Neuronal stem cell (in vitro differentiated cells): ENCODE data around the gene SERGEF.

Experiments
- DNase-seq: peaks from one replicate; pipeline ENCODE4 v3.0.0-alpha.2; 2013; ENCODE audit warnings: low spot score
- H2AFZ ChIP-seq: one replicate; pipeline ENCODE4 v1.6.1; 2013; ENCODE audit warnings: mild to moderate bottlenecking, low read length, inconsistent platforms
- H2AK5ac ChIP-seq: 2 replicates; pipeline ENCODE4 v1.6.1; 2013; ENCODE audit warnings: low read depth, mild to moderate bottlenecking, inconsistent platforms, low read length, moderate library complexity, mixed read lengths
- H2BK120ac ChIP-seq: 2 replicates; pipeline ENCODE4 v1.6.1; 2013; ENCODE audit warnings: low read depth, mild to moderate bottlenecking, inconsistent platforms, low read length, moderate library complexity, mixed read lengths
- H2BK12ac ChIP-seq: one replicate; pipeline ENCODE4 v1.6.1; 2013; ENCODE audit warnings: low read length, inconsistent platforms
- H2BK15ac ChIP-seq: 2 replicates; pipeline ENCODE4 v1.6.1; 2013; ENCODE audit warnings: mild to moderate bottlenecking, low read length, inconsistent platforms, mixed read lengths
- H2BK5ac ChIP-seq: one replicate; pipeline ENCODE4 v1.6.1; 2013; ENCODE audit warnings: inconsistent platforms, mild to moderate bottlenecking, low read length, moderate library complexity
- H3K14ac ChIP-seq: one replicate; pipeline ENCODE4 v1.6.1; 2013; ENCODE audit warnings: low read length, inconsistent platforms
- H3K18ac ChIP-seq: 2 replicates; pipeline ENCODE4 v1.6.1; 2013; ENCODE audit warnings: low read length, inconsistent platforms
- H3K23ac ChIP-seq: 2 replicates; pipeline ENCODE4 v1.6.1; 2013; ENCODE audit warnings: low read depth, mild to moderate bottlenecking, mixed read lengths, low read length, inconsistent platforms; ENCODE audit not compliant: poor library complexity
- H3K27ac ChIP-seq: replicated peaks from 3 replicates; pipeline ENCODE4 v1.5.1; 2013; ENCODE audit warnings: low read length, inconsistent platforms
- H3K27me3 ChIP-seq, 3 experiments: 2 replicates each; pipeline ENCODE4 v1.6.1; 2013; ENCODE audit warnings: low read length in 3 of 3, mild to moderate bottlenecking in 2 of 3, inconsistent platforms in 1 of 3, low read depth in 1 of 3, mixed read lengths in 1 of 3, moderate library complexity in 1 of 3; ENCODE audit not compliant: control insufficient read depth in 3 of 3, insufficient read depth in 3 of 3
- H3K36me3 ChIP-seq, 2 donors: replicated peaks in 1 of 2; 2 replicates each; pipeline ENCODE4 v1.6.1; 2013; ENCODE audit warnings: low read length in 2 of 2; ENCODE audit not compliant: control insufficient read depth in 2 of 2, insufficient read depth in 2 of 2
- H3K4ac ChIP-seq: 2 replicates; pipeline ENCODE4 v1.6.1; 2013; ENCODE audit warnings: inconsistent platforms, mild to moderate bottlenecking, low read length, moderate library complexity
- H3K4me1 ChIP-seq, 2 donors: 1 replicate in 1 of 2; 2 replicates in 1 of 2; pipeline ENCODE4 v1.6.1; 2013; ENCODE audit warnings: low read length in 2 of 2, low read depth in 1 of 2; ENCODE audit not compliant: control insufficient read depth in 2 of 2, insufficient read depth in 1 of 2
- H3K4me2 ChIP-seq: one replicate; pipeline ENCODE4 v1.6.1; 2013; ENCODE audit warnings: mild to moderate bottlenecking, low read length, inconsistent platforms; ENCODE audit not compliant: insufficient read depth, poor library complexity, severe bottlenecking
- H3K4me3 ChIP-seq, 2 donors: 2 replicates each; pipeline ENCODE4 v1.5.1; 2013; ENCODE audit warnings: low read length in 2 of 2, mild to moderate bottlenecking in 2 of 2, inconsistent platforms in 1 of 2, moderate library complexity in 1 of 2
- H3K79me1 ChIP-seq: one replicate; pipeline ENCODE4 v1.6.1; 2013; ENCODE audit warnings: low read depth, mild to moderate bottlenecking, inconsistent platforms, low read length, moderate library complexity
- H3K9ac ChIP-seq: one replicate; pipeline ENCODE4 v1.6.1; 2013; ENCODE audit warnings: mild to moderate bottlenecking, low read depth, low read length, inconsistent platforms; ENCODE audit not compliant: poor library complexity
- H3K9me3 ChIP-seq, 2 donors: replicated peaks in 1 of 2; 2 replicates each; pipeline versions ENCODE3 to v1.6.1; 2013; ENCODE audit warnings: low read length in 2 of 2, mild to moderate bottlenecking in 2 of 2, inconsistent platforms in 1 of 2, low read depth in 1 of 2, mixed read lengths in 1 of 2, moderate library complexity in 1 of 2; ENCODE audit not compliant: control insufficient read depth in 2 of 2, insufficient read depth in 1 of 2
- H4K8ac ChIP-seq: one replicate; pipeline ENCODE4 v1.6.1; 2013; ENCODE audit warnings: low read depth, mild to moderate bottlenecking, inconsistent platforms, low read length, moderate library complexity
- H4K91ac ChIP-seq: one replicate; pipeline ENCODE4 v1.6.1; 2013; ENCODE audit warnings: low read length, low read depth, mild to moderate bottlenecking, inconsistent platforms; ENCODE audit not compliant: poor library complexity
- WGBS, 2 donors: extraction: QIAGEN DNeasy Blood & Tissue Kit; methylation state at CpG; one replicate each; pipeline ENCODE4 v1.1.7; 2013; ENCODE audit warnings: missing lambda C conversion rate in 2 of 2, mixed read lengths in 1 of 2; ENCODE audit not compliant: insufficient read length in 2 of 2, insufficient replicate concordance in 1 of 2; ENCODE audit errors: extremely low coverage in 2 of 2; 5-methylcytosine and 5-hydroxymethylcytosine counted together

SERGEF gene

GRCh38 chr11:17865765-17866428, 146.9 kb downstream of the SERGEF start:
- no peak overlapping the region for H2BK5ac ChIP-seq
- H3K27ac ChIP-seq, result no peak overlapping the region
- H3K79me1 ChIP-seq, result no peaks in the 10 kb centered on the region
- H3K4me2 ChIP-seq, result no peak overlapping the region
- no peak overlapping the region for H2BK120ac ChIP-seq
- H3K18ac ChIP-seq, result no peak overlapping the region
- H3K14ac ChIP-seq, result no peak overlapping the region
- no peak overlapping the region for H3K4ac ChIP-seq
- no peak overlapping the region for H2BK15ac ChIP-seq
- DNase-seq, result no peak
- WGBS, 2 donors, result 100% methylated on average over 1 of the region's 3 CpGs; no CpG with 5 or more reads in 1 of the 2 donors
- no peak overlapping the region for H2BK12ac ChIP-seq
- peaks cover 0 to 3% of the 10 kb centered on the region in 2 donors for H3K9me3 ChIP-seq
- no peak overlapping the region for H3K9ac ChIP-seq
- no peak overlapping the region for H4K91ac ChIP-seq
- H3K4me1 ChIP-seq, result peaks cover 0 to 2% of the 10 kb centered on the region in 2 donors
- no peaks in the 10 kb centered on the region for H3K36me3 ChIP-seq
- no peak overlapping the region for H4K8ac ChIP-seq
- no peak overlapping the region for H3K4me3 ChIP-seq
- no peak overlapping the region for H3K23ac ChIP-seq
- H2AFZ ChIP-seq, result no peak overlapping the region
- H2AK5ac ChIP-seq, result no peak overlapping the region
- H3K27me3 ChIP-seq, result no peaks in the 10 kb centered on the region

GRCh38 chr11:17864478-17864941, 148.3 kb downstream of the SERGEF start:
- Histone ChIP-seq H3K4me1 (peaks cover 0 to 2% of the 10 kb centered on the region in 2 donors), H3K79me1 (no peaks in the 10 kb centered on the region), H2AK5ac (no peak overlapping the region), H3K4ac (no peak overlapping the region), H3K18ac (no peak overlapping the region), H3K14ac (no peak overlapping the region), H2BK120ac (no peak overlapping the region), H3K23ac (no peak overlapping the region), H3K4me3 (no peak overlapping the region), H3K9ac (no peak overlapping the region), H2BK5ac (no peak overlapping the region), H4K8ac (no peak overlapping the region), H3K27ac (no peak overlapping the region), H4K91ac (no peak overlapping the region), H3K27me3 (no peaks in the 10 kb centered on the region), H3K4me2 (no peak overlapping the region), H2AFZ (no peak overlapping the region), H3K36me3 (no peaks in the 10 kb centered on the region), H2BK15ac (no peak overlapping the region), H3K9me3 (peaks cover 0 to 3% of the 10 kb centered on the region in 2 donors), H2BK12ac (no peak overlapping the region)
- DNase-seq, result no peak
- WGBS, 2 donors, result no CpG with 5 or more reads among the region's 3 CpGs

GRCh38 chr11:17861036-17861755, 151.7 kb downstream of the SERGEF start:
- Histone ChIP-seq H3K79me1 (no peaks in the 10 kb centered on the region), H3K4me3 (no peak overlapping the region), H3K4me1 (peaks cover 0 to 2% of the 10 kb centered on the region in 2 donors), H4K8ac (no peak overlapping the region), H3K27ac (no peak overlapping the region), H2BK12ac (no peak overlapping the region), H3K9ac (no peak overlapping the region), H2BK5ac (no peak overlapping the region), H4K91ac (no peak overlapping the region), H3K18ac (no peak overlapping the region), H3K4ac (no peak overlapping the region), H3K27me3 (no peaks in the 10 kb centered on the region), H2BK15ac (no peak overlapping the region), H3K36me3 (no peaks in the 10 kb centered on the region), H2AK5ac (no peak overlapping the region), H3K14ac (no peak overlapping the region), H2BK120ac (no peak overlapping the region), H3K23ac (no peak overlapping the region), H2AFZ (no peak overlapping the region), H3K4me2 (no peak overlapping the region), H3K9me3 (no peaks in the 10 kb centered on the region)
- WGBS, 2 donors, result no CpG with 5 or more reads among the region's 5 CpGs
- no peak for DNase-seq

- H3K9ac ChIP-seq, result no peak overlapping the region
- H3K4ac ChIP-seq, result no peak overlapping the region
- H2AK5ac ChIP-seq, result no peak overlapping the region
- no peak overlapping the region for H3K27ac ChIP-seq
- DNase-seq, result no peak
- no peak overlapping the region for H2BK5ac ChIP-seq
- H3K79me1 ChIP-seq, result no peaks in the 10 kb centered on the region
- no peak overlapping the region for H3K18ac ChIP-seq
- H4K91ac ChIP-seq, result no peak overlapping the region
- no peaks in the 10 kb centered on the region for H3K27me3 ChIP-seq
- H3K14ac ChIP-seq, result no peak overlapping the region
- no CpG with 5 or more reads among the region's 2 CpGs for WGBS, 2 donors
- no peak overlapping the region for H2AFZ ChIP-seq
- no peak overlapping the region for H2BK12ac ChIP-seq
- no peaks in the 10 kb centered on the region for H3K9me3 ChIP-seq
- no peak overlapping the region for H2BK15ac ChIP-seq
- H3K4me3 ChIP-seq, result no peak overlapping the region
- H3K4me1 ChIP-seq, result peaks cover 0 to 2% of the 10 kb centered on the region in 2 donors
- H4K8ac ChIP-seq, result no peak overlapping the region
- H3K23ac ChIP-seq, result no peak overlapping the region
- no peak overlapping the region for H2BK120ac ChIP-seq
- no peaks in the 10 kb centered on the region for H3K36me3 ChIP-seq
- no peak overlapping the region for H3K4me2 ChIP-seq
These were observed 153.3 kb downstream of the SERGEF start for GRCh38 chr11:17859552-17859951.
